ENCODE data around the gene BDP1.
"Not testable (repeated sequence)": the region's sequence is repeated elsewhere in the genome, so short reads cannot be mapped to it uniquely, and the experiment has no call there.

BDP1 gene

DNA sequence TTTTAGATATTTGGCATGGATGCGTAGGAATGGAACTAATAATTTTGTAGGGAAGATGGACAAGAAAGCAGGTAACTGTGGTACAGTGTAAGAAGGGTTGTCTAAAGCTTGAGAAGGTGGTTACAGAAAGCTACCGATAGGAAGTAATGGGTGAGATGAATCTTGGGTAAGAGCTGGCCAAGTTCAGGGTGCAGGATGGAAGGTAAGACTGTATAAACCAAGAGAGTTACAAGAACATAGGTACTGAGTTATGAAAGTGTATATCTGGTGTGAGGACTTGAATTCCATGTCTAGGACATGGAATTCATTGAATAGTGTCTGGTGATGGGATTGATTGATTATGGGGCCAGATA is 133.1 kb downstream of the BDP1 start:
- TF ChIP-seq, protein P1, sequence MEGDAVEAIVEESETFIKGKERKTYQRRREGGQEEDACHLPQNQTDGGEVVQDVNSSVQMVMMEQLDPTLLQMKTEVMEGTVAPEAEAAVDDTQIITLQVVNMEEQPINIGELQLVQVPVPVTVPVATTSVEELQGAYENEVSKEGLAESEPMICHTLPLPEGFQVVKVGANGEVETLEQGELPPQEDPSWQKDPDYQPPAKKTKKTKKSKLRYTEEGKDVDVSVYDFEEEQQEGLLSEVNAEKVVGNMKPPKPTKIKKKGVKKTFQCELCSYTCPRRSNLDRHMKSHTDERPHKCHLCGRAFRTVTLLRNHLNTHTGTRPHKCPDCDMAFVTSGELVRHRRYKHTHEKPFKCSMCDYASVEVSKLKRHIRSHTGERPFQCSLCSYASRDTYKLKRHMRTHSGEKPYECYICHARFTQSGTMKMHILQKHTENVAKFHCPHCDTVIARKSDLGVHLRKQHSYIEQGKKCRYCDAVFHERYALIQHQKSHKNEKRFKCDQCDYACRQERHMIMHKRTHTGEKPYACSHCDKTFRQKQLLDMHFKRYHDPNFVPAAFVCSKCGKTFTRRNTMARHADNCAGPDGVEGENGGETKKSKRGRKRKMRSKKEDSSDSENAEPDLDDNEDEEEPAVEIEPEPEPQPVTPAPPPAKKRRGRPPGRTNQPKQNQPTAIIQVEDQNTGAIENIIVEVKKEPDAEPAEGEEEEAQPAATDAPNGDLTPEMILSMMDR (IDR thresholded peaks at IDR 0.05; ENCODE audit: insufficient read depth, low read depth, low read length, missing control alignments) = no peak
- H3K4me3 ChIP-seq (ENCODE audit: low read length) = no peak overlapping the region
- no peak for DNase-seq (ENCODE audit: low read depth)

DNA sequence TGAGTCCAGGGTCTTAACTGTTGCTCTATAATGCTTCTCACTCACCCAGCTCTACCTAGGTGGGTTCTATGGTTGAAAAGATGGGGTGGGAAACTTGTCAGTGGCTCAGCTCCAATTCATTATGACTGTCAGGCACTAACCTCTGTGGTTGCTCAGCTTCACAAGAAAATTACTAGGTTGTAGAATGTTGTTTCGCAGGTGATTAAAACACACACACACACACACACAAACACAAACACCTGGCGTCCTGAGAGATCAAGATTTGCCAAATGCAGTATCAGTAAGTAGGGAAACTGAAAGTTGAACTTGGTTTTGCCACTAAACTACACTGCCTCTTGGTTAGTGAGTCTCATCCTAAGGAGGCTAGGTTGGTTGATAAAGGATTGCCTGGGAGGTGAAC is 134.5 kb downstream of the BDP1 start:
- DNase-seq (ENCODE audit: low read depth) = no peak
- H3K4me3 ChIP-seq (ENCODE audit: low read length) = no peak overlapping the region
- TF ChIP-seq, protein P1 (IDR thresholded peaks at IDR 0.05; ENCODE audit: insufficient read depth, low read depth, low read length, missing control alignments) = no peak

DNA sequence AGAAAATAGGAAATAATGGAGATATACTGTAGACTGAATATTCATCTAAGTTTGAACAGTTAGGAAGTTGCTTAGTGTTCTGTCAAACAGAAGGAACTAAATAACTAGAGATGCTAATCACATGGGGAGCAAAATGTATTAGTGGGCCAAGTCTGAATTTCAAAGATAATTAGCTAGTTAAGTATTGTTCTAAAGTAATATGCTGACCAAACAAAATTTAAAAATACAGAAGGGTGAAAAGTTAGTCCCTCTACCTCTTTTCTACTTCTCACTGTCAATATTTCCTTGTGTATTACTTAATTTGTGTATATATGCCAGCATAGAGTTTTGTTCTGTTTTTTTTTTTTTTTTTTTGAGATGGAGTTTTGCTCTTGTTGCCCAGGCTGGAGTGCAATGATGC is 135.6 kb downstream of the BDP1 start:
- no peak for DNase-seq (ENCODE audit: low read depth)
- TF ChIP-seq, protein P1 (IDR thresholded peaks at IDR 0.05; ENCODE audit: insufficient read depth, low read depth, low read length, missing control alignments) = no peak
- H3K4me3 ChIP-seq (ENCODE audit: low read length) = no peak overlapping the region

DNA sequence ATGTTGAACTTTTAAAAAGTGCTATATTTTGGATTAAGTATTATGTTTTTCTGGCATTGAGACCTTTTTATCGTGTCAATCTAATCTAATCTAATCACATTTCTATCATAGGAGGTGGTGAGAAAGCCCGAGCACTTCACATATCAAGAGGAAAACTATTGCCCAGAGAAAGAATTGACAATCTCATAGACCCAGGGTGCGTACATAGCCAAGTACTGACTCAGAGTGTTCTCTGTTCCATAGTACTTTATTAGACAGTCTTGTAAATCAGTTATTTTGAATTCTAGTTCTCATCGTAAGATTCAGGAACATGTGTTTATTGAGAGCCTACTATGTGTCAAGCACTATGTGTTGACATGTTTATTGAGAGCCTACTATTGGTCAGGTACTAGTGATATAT is 140.7 kb downstream of the BDP1 start:
- TF ChIP-seq, protein P1 (IDR thresholded peaks at IDR 0.05; ENCODE audit: insufficient read depth, low read depth, low read length, missing control alignments) = no peak
- no peak for DNase-seq (ENCODE audit: low read depth)
- no peak overlapping the region for H3K4me3 ChIP-seq (ENCODE audit: low read length)

DNA sequence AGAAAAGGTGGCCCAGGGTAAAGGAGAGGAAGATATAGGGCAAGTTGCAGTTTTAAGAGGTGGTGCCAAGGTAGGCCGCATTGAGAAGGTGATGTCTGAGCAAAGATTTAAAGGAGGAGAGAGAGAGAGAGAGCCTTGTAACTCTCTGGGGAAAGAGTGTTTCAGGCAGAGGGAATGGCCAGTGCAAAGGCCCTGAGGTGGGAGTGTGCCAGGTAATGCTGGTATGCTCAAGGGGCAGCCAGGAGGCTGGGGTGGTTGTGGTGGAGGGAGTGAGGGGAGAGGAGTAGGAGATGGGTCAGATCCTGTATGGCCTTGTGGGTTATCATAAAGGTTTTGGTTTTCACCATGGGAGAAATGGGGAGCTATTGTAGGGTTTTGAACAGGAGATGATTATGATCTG is 141.6 kb downstream of the BDP1 start:
- no peak overlapping the region for H3K4me3 ChIP-seq (ENCODE audit: low read length)
- TF ChIP-seq, protein P1 (IDR thresholded peaks at IDR 0.05; ENCODE audit: insufficient read depth, low read depth, low read length, missing control alignments) = no peak
- no peak for DNase-seq (ENCODE audit: low read depth)

DNA sequence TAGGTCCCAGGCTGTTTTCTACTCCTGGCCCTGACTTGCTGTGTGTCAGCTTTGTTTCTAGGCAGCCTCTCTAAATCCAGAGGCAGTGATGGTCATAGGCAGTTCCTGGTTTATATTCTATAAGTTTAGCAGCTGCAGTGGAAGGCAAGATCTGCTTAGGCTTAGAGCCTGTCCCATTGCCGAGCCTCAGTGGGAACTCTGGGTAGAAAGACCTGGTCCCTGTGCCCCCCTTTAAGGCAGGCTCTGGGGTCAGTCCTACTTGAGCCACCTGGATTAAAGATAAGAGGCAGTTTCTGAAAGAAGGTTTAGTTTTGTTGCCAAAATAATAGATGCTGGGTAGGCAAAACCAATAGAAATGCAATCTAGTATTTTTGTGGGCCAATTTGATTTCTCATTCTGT is 145.3 kb downstream of the BDP1 start:
- peak; percentile 4 for DNase-seq (ENCODE audit: low read depth)
- TF ChIP-seq, protein P1 (IDR thresholded peaks at IDR 0.05; ENCODE audit: insufficient read depth, low read depth, low read length, missing control alignments) = no peak
- H3K4me3 ChIP-seq (ENCODE audit: low read length) = no peak overlapping the region

DNA sequence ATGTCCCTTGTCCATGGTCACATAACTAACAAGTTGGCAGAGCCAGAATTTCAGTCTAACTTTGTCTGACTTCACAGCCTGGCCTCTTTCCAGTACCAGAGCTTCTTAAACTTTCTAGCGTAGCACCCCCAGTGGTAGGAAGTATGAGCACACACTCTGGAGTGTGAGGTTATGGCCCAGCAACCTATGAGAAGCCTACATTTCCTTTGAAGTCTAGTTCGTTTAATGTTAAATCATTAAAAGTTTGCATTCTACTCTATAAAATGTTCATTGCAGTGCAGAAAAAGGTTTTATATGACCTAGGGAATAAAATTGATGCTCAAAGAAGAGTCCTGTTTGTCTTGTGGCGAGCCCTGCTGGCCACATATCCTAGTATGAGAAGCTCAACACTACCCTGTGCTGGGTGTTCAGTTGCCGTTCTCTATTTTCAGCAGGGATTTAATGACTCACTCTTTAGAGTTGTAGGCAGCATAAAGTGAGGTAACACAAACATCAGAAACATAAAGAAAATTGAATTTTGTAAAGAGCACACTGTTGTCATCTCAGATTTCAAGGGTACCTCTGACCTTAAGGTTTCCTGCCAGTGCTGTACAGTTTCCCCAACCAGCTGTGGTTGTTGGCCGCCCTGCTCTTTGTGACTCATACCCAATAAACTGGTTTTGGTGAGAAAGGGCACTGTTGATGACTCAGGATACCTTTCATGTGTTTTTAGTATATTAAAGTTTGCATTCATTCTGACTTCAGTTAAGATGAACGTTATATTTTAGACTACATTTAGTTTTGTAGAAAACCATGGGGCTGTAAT is 146.0 kb downstream of the BDP1 start:
- DNase-seq (ENCODE audit: low read depth) = peak; percentile 97
- H3K4me3 ChIP-seq (ENCODE audit: low read length) = no peak overlapping the region
- TF ChIP-seq, protein P1 (IDR thresholded peaks at IDR 0.05; ENCODE audit: insufficient read depth, low read depth, low read length, missing control alignments) = peak; percentile 83

DNA sequence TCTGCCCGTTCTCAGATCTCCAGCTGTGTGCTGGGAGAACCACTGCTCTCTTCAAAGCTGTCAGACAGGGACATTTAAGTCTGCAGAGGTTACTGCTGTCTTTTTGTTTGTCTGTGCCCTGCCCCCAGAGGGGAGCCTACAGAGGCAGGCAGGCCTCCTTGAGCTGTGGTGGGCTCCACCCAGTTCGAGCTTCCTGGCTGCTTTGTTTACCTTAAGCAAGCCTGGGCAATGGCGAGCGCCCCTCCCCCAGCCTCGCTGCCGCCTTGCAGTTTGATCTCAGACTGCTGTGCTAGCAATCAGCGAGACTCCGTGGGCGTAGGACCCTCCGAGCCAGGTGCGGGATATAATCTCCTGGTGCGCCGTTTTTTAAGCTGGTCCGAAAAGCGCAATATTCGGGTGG is 154.5 kb downstream of the BDP1 start:
- DNase-seq (ENCODE audit: low read depth); H3K4me3 ChIP-seq (ENCODE audit: low read length): not testable (repeated sequence)

Data from epithelial cell of esophagus (primary cell).